SK-N-MC (cell line): ENCODE measurements around the gene PLGRKT.

Experiments used
- EZH2 ChIP-seq: fragments of 200-600 bp; sonication (generic); IDR thresholded peaks from one replicate; pipeline ENCODE4 v1.6.1; 2017; ENCODE audit warnings: antibody characterized with exemption
- POLR2AphosphoS5 ChIP-seq: IDR thresholded peaks from 2 replicates; pipeline ENCODE4 v1.6.1; 2012; ENCODE audit warnings: mild to moderate bottlenecking, low read depth, low read length, borderline replicate concordance

DNA sequence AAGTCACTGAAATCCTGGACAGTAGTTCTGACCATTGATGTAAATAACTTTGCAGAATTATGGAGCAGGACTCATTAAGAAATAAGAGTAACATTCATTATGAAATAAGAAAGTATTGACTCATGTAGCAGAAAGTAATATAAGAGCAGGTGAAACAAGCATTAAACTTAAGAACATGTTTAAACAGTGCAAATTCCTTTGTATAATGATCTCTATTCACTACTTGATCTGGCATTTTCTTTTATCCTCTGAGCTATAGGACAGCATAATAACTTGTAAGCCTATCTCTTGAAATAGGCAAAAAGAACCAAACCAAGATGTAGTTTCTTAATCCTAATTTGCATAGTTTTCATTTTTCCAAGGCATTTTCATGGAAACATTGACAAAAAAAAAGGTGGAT lies 42.3 kb downstream of the PLGRKT start:
- TF ChIP-seq POLR2AphosphoS5: no peak
- TF ChIP-seq EZH2: no peak
